ENCODE measurements around the gene RABEP1.

RABEP1 gene

DNA sequence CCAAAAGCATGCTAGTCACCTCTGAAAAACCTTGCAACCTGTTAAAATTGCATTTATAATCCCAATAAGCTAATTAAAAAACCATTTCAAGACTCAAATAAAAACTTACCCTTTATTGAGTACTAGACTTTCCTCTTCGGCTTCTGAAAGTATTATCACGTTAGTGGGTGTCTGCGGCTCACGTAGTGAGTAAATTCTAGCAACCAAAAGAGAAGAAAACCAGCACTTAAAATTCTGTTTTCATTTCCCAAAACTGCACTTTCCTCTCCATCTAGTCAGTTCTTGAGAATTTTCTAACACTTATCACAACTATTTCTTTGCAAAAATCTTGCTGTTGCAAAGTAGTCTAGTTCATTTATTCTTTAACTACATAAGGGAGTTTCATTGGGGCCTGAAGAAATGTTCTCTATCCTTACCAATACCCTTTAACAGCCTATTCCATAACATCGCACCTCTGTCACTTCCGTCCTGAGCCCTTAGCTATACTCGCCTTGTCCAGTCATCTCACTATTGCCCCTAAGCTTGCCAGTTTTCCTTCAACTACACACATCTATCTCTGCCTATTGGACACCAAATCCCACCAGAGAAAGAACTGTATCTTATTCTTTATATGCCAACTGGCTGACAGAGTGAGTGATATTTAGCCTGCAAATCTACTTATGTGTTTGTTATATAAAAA is 128.6 kb downstream of the RABEP1 start:
- H3K27ac ChIP-seq, result no peak overlapping the region
- no peak for TF ChIP-seq ZFX (IDR thresholded peaks at IDR 0.05; ENCODE audit: borderline replicate concordance)
- TF ChIP-seq, protein P1, sequence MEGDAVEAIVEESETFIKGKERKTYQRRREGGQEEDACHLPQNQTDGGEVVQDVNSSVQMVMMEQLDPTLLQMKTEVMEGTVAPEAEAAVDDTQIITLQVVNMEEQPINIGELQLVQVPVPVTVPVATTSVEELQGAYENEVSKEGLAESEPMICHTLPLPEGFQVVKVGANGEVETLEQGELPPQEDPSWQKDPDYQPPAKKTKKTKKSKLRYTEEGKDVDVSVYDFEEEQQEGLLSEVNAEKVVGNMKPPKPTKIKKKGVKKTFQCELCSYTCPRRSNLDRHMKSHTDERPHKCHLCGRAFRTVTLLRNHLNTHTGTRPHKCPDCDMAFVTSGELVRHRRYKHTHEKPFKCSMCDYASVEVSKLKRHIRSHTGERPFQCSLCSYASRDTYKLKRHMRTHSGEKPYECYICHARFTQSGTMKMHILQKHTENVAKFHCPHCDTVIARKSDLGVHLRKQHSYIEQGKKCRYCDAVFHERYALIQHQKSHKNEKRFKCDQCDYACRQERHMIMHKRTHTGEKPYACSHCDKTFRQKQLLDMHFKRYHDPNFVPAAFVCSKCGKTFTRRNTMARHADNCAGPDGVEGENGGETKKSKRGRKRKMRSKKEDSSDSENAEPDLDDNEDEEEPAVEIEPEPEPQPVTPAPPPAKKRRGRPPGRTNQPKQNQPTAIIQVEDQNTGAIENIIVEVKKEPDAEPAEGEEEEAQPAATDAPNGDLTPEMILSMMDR (IDR thresholded peaks at IDR 0.05), result no peak

DNA sequence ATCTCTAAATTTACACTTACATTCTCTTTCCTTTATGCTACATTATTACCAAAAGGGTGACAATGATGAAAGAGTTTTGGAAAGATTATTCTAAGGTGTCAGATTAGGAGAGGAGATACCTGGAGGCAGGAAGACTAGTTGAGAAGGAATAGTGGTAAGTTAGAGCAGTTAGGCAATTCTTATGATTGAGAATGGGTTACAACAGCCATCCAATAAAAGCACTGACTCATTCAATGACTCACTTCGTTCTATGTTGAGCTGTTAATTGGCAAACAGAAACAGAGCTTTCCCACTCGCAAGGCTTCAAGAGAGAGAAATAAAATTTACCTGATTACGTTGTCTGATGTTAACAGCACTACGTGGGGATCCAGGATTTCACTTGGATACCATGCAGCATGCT is 131.6 kb downstream of the RABEP1 start:
- TF ChIP-seq, protein P1 (IDR thresholded peaks at IDR 0.05), result no peak
- no peak for TF ChIP-seq ZFX (IDR thresholded peaks at IDR 0.05; ENCODE audit: borderline replicate concordance)
- H3K27ac ChIP-seq, result peak overlapping the region; percentile 32; the same call in 1 of the 2 replicates

DNA sequence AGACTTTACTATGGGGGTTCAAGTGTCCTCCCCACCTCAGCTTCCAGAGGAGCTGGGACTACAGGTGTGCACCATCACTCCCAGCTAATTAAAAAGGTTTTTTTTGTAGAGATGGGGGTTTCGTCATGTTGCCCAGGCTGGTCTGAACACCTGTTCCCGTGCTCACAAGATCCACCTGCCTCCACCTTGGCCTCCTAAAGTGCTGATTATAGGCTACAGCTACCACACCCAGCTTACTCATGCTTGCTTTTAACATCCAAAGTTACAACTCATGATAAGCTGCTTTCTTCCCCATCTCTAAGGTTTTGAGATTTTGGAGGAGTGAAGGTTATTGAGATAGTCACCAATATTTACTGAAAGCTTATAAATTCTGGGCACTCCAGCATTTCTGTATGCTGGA is 134.8 kb downstream of the RABEP1 start:
- no peak for TF ChIP-seq ZFX (IDR thresholded peaks at IDR 0.05; ENCODE audit: borderline replicate concordance)
- TF ChIP-seq, protein P1 (IDR thresholded peaks at IDR 0.05), result no peak
- H3K27ac ChIP-seq, result no peak overlapping the region

DNA sequence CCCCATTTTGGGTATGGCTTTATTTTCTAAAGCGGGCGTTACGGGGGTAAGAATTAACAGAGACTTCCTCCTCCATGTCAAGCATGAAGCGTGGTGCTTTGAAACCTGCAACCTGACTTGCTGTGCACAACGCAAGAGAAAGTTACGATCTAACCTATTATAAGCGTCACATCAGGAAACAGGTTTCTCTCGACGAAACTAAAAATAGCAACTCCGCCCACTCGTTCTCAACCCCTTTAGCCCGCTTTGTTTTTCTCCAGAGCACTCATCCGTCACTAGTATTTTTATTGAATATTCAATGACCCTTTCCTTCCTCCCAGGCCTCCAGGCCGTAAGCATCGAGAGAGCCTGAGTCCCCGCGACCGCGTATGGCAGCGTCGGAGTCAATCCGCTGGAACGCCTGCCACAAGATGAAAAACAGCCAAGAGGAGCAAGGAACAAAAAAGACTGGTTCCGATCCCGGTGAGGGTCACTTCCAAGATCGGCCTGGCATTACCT is 136.8 kb downstream of the RABEP1 start:
- TF ChIP-seq, protein P1 (IDR thresholded peaks at IDR 0.05), result no peak
- TF ChIP-seq ZFX (IDR thresholded peaks at IDR 0.05; ENCODE audit: borderline replicate concordance), result no peak
- H3K27ac ChIP-seq, result peak overlapping the region; percentile 94

DNA sequence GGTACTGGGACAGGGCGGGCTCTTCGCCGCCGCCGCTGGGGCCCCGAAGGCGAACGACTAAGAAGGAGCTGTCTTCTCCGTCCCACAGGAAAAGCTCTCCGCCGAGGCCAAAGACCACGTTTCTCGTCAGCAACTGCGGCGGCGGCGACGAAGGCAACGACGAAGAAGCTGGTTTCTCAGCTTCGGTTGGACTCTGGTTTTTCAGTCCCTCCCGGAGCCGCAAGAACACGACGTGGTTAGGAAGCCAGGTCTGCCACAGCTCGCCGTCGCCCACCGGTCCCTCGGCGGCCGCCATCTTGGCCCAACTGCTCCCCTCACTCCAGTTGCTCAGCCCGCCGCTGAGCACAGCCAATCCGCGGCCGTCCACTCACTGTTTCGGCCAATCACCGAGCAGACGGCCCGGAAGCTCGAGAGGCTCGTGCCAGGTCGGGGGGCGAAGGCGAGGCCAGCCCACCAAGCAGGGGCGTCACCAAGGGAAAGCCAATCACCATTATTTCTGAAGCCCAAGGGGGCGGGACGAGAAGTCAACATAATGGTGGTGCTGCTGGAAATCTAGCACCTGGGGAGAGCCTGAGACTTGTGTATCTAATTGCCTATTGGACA is 137.4 kb downstream of the RABEP1 start, which contains the start of gene NUP88:
NUP88 (minus strand) TSS at position 307 of the 603 bp plus-strand sequence; CDS start at position 295, 12 bp downstream.
- TF ChIP-seq ZFX (IDR thresholded peaks at IDR 0.05; ENCODE audit: borderline replicate concordance), result no peak
- TF ChIP-seq, protein P1 (IDR thresholded peaks at IDR 0.05), result no peak
- peak within 1 kb of the TSS; percentile 94 for H3K27ac ChIP-seq

DNA sequence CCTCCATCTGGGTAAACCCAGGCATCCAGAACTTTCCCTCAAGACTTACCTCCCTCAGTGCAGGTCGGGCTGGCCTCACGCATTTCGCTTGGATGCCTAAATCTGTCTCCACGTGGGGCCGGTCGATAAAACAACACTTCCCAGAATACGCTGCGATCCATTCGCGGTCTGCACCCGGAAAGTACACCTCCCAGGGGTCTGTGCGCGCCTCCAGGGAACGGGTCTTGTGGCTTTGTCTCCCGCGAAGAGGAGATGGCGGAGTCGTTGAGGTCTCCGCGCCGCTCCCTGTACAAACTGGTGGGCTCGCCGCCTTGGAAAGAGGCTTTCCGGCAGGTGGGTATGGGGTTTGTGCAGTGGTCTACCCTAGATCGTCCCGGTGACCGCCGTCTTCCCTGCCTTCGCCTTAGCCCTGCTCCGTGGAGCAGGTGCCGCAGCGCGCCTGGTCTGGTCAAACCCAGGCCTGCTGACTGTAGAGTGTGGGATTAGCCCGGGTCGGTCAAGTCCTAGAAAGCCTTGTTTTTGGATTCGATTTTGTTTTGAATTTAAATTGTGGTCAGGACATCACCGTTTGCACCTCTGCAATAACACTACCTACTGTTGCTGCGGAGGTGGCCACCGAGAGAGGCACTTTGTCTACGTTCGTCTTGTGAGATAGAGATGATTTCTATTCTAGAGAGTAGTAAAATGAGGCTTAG is 138.0 kb downstream of the RABEP1 start, which contains the start of gene RPAIN:
RPAIN (plus strand) TSS at position 224 of the 695 bp plus-strand sequence; CDS start at position 253, 29 bp downstream.
- peak within 1 kb of the TSS; percentile 94 for H3K27ac ChIP-seq
- TF ChIP-seq, protein P1 (IDR thresholded peaks at IDR 0.05), result no peak
- no peak for TF ChIP-seq ZFX (IDR thresholded peaks at IDR 0.05; ENCODE audit: borderline replicate concordance)
